Vein endothelial cell (primary cell): ENCODE results near the gene KCNQ5. TPM values are rescaled to one million over a fixed set of nuclear protein-coding genes. Genes with fewer than 3 reads are reported as not detected.

Source experiments
- small RNA-seq: library from RNA; depleted of rRNA; stranded (forward); fragments of <200 nt; gene quantifications from one replicate; pipeline ENCODE3, GENCODE V24; 2012
- total RNA-seq: library from RNA; depleted of rRNA; stranded (reverse); fragments of >200 nt; gene quantifications from 2 replicates; pipeline ENCODE4 v1.2.3, GENCODE V29; 2012

KCNQ5 gene
- total RNA-seq: under 0.01 and 0.10 TPM in 2 replicates

DNA sequence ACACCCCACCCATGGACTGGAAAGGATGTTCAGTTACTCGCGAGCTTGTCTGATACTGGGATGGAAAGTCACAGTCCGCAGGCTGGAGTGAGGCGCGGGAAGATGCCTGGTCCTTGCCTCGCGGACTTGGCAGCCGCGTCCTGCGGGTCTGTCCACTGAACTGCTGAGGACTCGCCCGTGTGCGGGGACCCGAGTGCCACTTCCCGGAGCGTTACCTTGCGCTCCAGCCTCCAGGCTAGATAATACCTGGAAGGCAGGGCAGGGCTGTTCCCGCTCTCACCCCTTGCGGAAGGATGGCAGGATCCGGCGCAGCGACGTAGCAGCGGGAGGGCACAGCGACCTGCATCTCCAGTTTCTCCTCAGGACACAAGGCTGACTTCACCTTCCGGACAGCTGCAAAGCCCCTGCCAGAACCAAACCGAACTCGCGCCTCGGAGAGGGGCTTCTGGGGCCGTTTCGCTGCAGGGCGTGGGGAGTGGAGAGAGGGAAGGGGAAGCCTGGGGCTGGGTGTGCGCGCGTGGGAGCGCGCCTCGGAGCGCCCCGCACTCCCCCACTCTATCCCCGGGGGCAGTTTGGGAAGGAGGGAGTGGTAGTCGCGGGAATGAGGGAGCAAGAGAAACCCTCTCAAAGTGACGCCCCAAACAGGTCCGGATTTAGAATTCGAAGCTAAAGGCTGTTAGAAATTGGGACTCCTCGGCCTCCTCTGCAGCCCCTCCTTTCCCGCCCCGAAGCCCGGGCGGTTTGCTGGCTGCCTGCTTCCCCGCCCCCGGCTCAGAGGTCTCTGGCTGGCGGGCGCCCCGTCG is at the start of gene KCNQ5:
Gene KCNQ5, plus strand, starts transcription at position 774 of the 803 bp plus-strand sequence.

DNA sequence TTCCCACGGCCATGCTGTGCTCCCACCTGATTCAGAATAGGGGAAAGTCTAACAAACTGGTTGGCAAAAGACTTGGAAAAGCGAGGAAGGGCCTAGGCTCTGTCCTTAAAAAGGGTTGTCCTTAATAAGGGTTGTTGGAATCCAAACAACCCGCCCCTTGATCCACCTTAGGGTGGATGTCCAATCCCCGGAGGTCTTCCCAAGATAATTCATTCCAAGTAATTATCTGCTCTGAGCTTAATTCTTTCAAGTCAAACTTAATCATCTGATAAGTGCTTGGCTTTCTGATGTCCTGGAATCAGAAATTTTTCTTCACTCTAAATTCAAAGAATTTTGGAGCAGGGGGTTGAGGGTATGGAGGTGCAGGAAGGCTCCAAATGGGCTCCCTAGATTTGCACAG is 603.5 kb downstream of the KCNQ5 start, which contains the start of gene KHDC1L:
Gene KHDC1L, minus strand, starts transcription at position 101 of the 400 bp plus-strand sequence. Its CDS starts 88 bp downstream, at position 13.

Small RNA genes lying within 50 kb of the gene (small RNA-seq; reads per million reads assigned to genes)
- not detected for gene MIR4282
